Esophagus squamous epithelium (tissue), 4 donors: ENCODE results near the gene CKMT1A.
"Not testable (repeated sequence)": the region's sequence is repeated elsewhere in the genome, so short reads cannot be mapped to it uniquely, and the experiment has no call there.

ENCODE experiments used
- POLR2A ChIP-seq, 4 donors: fragments of 450-650 bp; IDR thresholded peaks; one replicate each; pipeline ENCODE4 v1.6.1; 2017; ENCODE audit warnings: antibody characterized with exemption in 4 of 4, mild to moderate bottlenecking in 4 of 4, moderate library complexity in 3 of 4
- TF ChIP-seq, protein P1 (sequence below), 6 experiments: fragments of 450-650 bp in 4 of 6; fragments of 200-600 bp in 2 of 6; sonication (generic) in 2 of 6; IDR thresholded peaks; one replicate each; pipeline ENCODE4 v1.5.1; 2016 to 2019; ENCODE audit warnings: antibody characterized with exemption in 6 of 6, mild to moderate bottlenecking in 4 of 6, moderate library complexity in 4 of 6

DNA sequence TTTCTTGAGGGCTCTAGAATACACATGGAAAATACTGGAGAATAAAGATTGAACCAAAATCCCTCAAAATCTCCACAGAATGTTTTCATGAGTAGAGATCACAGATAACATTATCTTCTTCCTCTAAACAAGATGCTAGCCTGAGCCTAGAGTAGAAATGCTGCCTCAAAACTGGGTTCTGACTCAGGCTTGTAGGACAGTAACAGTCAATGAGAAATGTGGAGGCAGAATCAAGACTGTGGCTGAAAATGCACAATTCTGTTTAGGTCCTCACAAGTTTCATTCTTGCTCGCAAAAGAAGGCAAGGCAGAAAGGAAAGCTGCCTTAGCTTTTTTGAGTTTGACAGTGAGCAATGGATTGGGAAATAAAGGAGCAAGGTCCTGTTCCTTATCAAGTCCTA, 19.5 kb upstream of the CKMT1A start:
- TF ChIP-seq, protein P1, sequence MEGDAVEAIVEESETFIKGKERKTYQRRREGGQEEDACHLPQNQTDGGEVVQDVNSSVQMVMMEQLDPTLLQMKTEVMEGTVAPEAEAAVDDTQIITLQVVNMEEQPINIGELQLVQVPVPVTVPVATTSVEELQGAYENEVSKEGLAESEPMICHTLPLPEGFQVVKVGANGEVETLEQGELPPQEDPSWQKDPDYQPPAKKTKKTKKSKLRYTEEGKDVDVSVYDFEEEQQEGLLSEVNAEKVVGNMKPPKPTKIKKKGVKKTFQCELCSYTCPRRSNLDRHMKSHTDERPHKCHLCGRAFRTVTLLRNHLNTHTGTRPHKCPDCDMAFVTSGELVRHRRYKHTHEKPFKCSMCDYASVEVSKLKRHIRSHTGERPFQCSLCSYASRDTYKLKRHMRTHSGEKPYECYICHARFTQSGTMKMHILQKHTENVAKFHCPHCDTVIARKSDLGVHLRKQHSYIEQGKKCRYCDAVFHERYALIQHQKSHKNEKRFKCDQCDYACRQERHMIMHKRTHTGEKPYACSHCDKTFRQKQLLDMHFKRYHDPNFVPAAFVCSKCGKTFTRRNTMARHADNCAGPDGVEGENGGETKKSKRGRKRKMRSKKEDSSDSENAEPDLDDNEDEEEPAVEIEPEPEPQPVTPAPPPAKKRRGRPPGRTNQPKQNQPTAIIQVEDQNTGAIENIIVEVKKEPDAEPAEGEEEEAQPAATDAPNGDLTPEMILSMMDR (IDR thresholded peaks at IDR 0.05): not testable (repeated sequence)
- TF ChIP-seq POLR2A (IDR thresholded peaks at IDR 0.05): not testable (repeated sequence)
